ENCODE measurements around the gene NEU1.
"Not testable (repeated sequence)": the region's sequence is repeated elsewhere in the genome, so short reads cannot be mapped to it uniquely, and the experiment has no call there.

The NEU1 gene

DNA sequence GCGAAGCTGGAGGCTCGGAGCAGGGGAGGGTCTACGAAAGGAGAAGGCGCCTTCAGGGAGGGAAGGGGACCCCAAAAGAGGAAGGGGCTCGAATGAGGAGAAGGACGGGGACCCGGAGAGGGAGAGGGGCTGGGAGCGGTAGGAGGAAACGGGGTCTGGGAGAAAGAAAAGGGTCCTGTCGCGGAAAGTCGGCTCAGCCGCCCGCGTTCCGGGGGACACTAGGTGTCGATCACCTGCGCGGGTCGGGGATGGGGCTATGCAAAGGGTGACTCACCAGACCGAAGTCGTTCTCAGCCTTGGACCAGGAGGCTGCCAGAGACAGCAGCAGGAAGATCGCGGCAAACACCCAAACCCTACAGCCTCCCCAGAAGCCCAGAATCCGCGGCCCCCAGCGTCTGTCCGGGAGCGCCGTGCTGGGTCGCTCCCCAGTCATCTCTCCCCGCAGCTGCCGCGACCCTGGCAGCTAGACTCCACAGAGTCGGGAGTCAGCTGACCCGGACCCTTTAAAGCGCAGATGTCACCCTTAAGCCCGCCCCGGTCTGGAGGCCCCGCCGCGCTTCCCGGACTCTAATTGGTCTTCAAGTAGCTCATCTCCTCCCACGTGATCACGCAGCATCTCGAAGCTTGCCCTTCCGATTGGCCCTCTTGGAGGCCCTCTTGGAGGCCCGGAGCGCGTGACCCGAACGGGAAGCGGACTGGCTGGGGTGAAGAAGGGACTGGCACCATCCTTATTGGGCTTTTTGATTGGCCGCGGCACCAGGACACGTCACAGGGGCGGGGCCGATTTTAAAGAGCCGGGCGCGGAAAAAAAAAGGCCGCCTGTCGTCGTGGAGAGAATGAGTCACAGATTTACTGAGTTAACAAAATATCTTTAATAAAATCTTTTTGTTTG lies at the start of gene NEU1:
NEU1 (minus strand) TSS at position 478 of the 892 bp plus-strand sequence; CDS start at position 433, 45 bp downstream.
- peak; percentile 99 for DNase-seq (ENCODE audit: low read depth)

- DNase-seq (ENCODE audit: low read depth): no peak
Measured at GRCh38 chr6:31911826-31912585, 49.4 kb upstream of the NEU1 start.

DNA sequence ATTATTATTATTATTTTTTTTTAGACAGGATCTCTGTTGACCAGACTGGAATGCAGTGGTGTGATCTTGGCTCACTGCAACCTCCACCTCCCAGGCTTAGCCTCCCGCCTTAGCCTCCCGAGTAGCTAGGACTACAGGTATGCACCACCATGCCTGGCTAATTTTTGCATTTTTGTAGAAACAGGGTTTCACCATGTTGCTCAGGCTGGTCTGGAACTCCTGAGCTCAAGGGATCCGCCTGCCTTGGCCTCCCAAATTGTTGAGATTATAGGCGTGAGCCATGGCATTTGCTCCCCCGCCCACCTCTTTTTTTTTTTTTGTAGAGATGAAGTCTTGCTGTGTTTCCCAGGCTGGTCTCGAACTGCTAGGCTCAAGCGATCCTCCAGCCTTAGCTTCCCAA lies 46.7 kb upstream of the NEU1 start:
- not testable (repeated sequence) for DNase-seq (ENCODE audit: low read depth)

GRCh38 chr6:31908791-31909190 lies 46.2 kb upstream of the NEU1 start:
- DNase-seq (ENCODE audit: low read depth): no peak

- DNase-seq (ENCODE audit: low read depth): not testable (repeated sequence)
Measured at GRCh38 chr6:31908255-31908654, 45.6 kb upstream of the NEU1 start.

DNA sequence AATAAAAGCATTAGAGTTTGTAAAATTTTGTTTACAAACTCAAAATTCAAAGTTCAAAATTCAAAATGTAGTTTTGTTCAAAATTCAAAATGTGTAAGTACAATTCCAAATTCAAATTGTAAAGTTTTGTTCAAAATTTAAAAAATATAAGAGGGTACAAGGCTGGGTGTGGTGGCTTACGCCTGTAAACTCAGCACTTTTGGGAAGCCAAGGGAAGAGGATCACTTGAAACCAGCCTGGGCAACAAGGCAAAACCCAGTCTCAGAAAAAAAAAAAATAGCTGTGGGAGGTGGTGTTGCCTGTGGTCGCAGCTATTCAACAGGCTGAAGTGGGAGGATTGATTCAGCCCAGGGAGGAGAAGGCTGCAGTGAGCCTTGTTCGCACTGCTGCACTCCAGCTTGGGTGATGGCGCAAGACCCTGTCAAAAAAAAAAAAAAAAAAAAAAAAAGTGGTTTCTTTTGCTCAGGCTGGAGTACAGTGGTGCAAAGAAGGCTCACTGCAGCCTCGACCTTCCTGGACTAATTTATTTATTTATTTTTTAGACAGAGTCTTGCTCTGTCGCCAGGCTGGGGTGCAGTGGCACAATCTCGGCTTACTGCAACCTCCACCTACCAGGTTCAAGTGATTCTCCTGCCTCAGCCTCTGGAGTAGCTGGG lies 44.7 kb upstream of the NEU1 start:
- DNase-seq (ENCODE audit: low read depth): no peak

GRCh38 chr6:31906727-31907126 lies 44.1 kb upstream of the NEU1 start:
- DNase-seq (ENCODE audit: low read depth): not testable (repeated sequence)

GRCh38 chr6:31906122-31906521 lies 43.5 kb upstream of the NEU1 start:
- DNase-seq (ENCODE audit: low read depth): no peak

DNA sequence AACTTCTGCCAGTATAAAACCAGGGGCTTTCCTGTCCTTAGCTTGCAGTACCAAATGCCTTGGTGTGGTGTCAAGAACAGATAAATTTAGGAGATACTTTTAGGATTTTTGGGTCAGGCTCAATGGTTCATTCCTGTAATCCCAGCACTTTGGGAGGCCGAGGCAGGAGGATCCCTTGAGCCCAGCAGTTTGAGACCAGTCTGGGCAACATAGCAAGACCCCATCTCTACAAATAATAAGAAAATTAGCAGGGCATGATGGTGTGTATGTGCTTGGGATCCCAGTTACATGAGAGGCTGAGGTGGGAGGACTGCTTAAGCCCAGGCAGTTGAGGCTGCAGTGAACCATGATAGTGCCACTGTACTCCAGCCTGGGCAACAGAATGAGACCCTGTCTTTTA lies 42.4 kb upstream of the NEU1 start:
- DNase-seq (ENCODE audit: low read depth): no peak

DNA sequence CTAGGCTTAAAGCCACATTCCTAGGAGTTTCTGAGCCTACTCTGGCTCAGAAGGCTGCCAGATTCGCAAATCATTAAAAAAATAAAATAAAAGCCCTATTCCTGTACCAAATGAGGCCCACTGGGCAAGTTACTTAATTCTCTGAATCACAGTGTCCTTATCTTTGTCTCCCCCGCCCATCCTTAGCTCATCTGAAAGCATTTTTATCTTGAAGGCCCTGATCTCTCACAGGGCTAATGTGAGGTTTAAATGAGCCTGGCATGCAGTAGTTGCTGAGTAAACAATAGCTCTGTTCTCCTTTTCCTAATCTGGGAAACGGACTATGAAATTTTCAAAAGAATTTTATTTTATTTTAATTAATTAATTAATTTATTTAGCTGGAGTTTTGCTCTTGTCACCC lies 41.3 kb upstream of the NEU1 start:
- DNase-seq (ENCODE audit: low read depth): no peak

- peak; percentile 79 for DNase-seq (ENCODE audit: low read depth)
Measured at GRCh38 chr6:31901953-31902643, 39.5 kb upstream of the NEU1 start, which contains the start of gene ZBTB12. Gene ZBTB12 (minus strand): TSS chr6:31902086. CDS start chr6:31901305, 781 bp downstream.

- DNase-seq (ENCODE audit: low read depth): peak; percentile 64
Measured at GRCh38 chr6:31901415-31901952, 38.9 kb upstream of the NEU1 start.

- DNase-seq (ENCODE audit: low read depth): no peak
Measured at GRCh38 chr6:31900917-31901414, 38.3 kb upstream of the NEU1 start.

DNA sequence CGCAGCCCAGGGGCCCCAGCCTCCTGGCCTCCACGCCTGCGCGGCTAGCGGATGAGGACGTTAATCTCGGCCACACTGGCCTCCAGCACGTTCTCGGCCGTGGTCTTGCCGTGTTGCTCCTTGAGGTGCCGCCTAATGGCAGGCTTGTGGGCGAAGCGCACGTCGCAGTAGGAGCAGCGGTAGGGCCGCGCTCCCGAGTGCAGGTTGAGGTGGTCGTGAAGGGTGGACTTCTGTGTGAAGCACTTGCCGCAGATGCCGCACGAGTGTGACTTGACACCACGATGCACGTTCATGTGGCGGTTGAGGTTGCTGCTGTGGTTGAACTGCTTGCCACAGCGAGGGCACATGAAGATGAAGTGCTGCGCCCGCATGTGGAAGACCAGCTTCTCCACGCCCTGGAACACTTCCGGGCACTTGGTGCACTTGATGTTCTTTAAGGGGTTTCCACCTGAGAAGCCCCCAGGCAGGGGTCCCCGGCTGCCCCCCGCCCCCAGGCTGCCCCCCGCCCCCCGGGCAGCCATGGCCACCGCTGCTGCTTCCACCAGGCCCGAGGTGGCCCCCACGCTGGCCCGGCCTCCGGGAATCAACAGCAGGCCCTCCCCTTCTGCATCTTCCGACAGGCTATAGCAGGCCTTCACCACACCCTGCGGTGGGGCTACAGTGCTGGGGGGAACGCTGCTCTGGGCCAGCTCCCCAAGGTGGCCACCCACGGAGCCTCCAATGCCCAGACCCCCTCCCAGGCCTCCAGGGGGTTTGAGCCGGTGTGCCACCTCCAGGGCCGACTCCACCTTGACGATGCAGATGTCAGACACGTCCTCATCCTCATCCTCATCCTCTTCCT lies 37.5 kb upstream of the NEU1 start:
- DNase-seq (ENCODE audit: low read depth): no peak

GRCh38 chr6:31899215-31899614 lies 36.6 kb upstream of the NEU1 start:
- DNase-seq (ENCODE audit: low read depth): no peak

DNA sequence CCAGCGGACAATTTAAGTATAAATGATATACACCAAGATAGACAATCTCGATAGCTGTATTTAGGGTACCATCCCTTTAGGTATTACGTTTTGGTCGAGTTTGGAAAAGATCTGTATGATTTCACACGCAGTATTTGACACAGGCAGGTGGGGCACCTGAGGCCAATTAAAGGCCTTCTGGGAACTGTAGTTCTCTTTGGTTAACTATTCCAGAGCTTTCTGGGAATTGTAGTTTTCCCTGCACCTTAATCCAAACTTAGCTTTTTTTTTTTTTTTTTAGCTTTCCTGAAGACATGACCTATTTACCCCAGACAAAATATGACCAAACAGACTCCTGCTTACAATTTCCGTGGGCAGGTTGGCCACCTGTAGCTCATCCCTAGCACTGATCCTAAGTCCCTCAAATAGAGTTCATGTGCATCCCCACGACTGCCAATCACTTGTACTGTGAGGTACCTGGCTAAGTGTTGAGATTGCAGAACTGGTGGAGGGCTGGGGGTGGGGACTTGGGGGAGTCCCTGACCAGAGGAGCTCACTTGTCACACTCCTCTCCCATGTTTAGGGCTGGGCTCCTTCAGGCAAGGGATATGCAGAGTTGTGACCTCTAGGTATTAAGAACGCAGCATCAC lies 35.9 kb upstream of the NEU1 start:
- DNase-seq (ENCODE audit: low read depth): no peak

DNA sequence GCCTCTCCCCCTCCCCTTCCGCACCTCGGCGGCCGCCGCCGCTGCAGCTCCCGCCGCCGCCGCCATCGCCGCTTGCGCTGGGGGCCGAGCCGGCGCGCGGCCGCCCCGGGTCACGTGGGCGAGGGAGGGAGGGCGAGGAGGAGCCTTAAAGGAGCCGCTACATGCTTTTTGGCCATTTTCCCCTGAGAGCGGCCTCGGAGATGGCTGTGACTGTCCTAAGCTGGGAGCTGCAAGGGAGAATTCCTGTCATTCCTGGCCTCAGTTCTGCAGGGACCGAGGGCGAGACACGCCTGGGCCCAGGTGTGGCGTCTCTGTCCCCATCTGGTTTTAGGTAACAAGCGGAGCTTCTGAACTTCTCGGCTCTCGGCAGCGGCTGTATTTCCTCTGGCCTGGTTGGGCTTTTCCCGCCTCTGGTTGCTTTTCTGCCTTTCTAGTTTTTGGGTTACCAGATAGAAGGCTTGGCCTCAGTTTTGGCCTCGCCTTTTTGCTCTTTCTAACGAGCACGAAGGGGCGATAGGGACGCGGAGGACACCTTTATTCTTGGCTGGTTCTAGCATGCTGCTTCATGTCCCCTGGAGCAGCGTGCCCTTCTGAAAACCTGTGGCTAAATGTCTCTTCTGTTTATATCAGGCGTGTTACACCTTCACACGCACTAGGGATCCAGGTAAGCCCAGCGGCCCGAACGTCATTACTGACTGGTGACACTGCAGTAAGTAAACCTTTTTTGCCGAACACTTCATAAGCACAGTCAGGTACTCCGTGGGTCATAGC lies 35.2 kb upstream of the NEU1 start, which contains the start of gene EHMT2:
EHMT2 (minus strand) TSS at position 87 of the 771 bp plus-strand sequence; CDS start at position 66, 21 bp downstream.
- peak; percentile 77 for DNase-seq (ENCODE audit: low read depth)

DNA sequence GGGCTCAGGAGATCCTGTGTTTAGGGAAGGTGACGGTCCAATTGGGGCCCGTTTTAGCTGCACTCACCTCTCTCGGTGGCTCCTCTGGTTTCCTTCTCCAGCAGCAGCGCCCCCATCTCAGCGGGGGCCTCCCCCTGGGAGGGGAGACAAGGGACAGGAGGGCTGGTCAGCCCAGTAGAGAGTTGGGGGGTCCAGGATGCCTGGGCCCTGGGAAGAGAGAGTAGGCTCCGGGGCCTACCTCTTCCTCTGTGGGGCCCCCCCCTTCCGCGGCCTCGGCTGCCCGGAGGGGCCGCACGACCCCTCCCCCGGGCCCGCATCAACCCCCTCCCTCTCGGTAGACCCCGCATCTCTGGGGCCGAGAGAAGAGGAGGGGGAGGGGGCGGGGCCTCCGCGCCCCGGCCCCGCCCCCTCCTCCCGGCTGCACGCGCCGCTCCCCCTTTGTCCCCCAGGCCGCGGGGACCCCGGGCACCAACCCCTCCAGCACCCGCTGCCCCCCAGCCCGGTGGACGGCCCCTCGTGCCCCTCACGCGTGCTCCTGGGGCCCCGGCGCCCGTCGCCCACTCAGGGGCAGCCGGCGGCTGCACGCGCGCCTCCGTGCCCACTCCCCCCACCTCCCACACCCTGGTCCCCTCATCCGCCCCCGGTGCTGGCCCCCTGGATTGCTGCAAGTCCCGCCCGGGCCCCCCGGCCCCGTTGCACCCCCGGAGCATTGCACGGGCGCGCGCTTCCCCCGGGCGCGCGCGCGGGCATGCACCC lies 34.4 kb upstream of the NEU1 start:
- DNase-seq (ENCODE audit: low read depth): no peak
